Measurements from ENCODE around the gene MMAB. TPM values are rescaled to one million over a fixed set of nuclear protein-coding genes. Genes with fewer than 3 reads are reported as not detected.

Gene MMAB
- total RNA-seq, 1 donor from 2014 or later, result 22.5 TPM

GRCh38 chr12:109587921-109588320 lies 14.6 kb upstream of the MMAB start:
- DNase-seq (ENCODE audit: extremely low read depth, low read depth, low spot score), result no peak

DNA sequence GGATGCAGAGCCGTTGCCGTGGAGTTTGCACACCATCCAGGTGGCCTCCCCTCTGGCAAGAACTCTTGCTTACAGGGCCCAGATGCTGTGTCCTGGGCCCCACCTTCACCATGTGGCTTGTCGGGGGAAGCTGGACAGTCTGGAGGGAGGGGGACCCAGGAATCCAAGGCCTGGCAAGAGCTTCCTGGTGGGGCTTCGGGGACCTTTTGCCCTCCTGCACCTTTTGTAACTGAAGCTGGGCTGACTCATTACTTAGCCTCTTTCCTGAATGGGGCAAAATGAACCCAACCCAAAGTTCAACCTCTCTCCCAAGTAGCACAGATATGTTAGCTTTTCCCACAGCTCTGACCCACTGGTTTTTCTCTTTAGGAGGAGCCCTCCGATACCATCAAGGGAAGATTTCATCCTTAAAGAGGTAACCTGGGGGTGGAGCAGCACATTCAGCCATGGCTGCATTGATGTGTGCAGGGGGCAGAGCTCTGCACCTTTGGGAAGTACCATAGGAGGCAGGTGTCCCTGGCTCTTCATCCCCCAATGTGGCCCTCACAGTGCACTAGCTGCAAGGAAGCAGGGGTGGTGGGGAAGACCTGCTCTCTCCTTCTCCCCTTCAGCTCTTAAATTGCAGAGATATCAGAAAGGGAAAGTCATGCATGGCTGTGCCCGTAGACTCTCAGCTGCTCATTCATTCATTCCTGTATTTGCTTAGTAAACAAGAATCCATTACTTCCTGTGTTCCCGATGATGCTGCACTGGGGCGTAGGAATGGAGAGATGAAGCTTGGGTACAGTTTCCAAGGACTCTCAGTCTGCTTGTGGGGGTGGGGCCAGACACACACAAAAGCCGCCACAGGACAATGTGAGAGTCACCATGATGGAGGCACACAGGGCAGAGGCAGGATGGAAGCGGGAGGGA lies 13.3 kb upstream of the MMAB start:
- DNase-seq (ENCODE audit: extremely low read depth, low read depth, low spot score), result no peak

- DNase-seq (ENCODE audit: extremely low read depth, low read depth, low spot score), result no peak
Measured at GRCh38 chr12:109583733-109584132, 10.4 kb upstream of the MMAB start.

- no peak for DNase-seq (ENCODE audit: extremely low read depth, low read depth, low spot score)
Measured at GRCh38 chr12:109582636-109583035, 9.3 kb upstream of the MMAB start.

DNA sequence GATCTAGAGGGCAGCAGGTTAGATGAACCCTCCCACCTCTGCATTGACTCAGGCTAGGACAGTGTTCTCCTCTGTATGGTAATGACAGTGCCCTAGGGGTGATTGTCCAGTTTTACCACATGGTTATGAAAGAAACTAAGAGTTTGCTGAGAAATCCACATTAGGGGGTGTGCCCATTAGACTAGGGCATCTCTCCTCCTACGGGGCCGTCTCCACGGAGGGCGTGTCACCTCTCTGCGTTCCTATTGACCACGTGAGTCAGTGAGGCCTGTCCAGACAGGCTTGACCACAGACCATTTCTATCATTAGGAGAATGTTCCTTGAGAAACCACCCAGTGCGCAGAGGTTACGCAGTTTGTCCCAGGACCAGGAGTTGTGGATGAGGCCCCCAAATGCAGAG lies 8.6 kb upstream of the MMAB start:
- DNase-seq (ENCODE audit: extremely low read depth, low read depth, low spot score), result no peak

GRCh38 chr12:109581334-109581691 lies 8.0 kb upstream of the MMAB start:
- no peak for DNase-seq (ENCODE audit: extremely low read depth, low read depth, low spot score)

DNA sequence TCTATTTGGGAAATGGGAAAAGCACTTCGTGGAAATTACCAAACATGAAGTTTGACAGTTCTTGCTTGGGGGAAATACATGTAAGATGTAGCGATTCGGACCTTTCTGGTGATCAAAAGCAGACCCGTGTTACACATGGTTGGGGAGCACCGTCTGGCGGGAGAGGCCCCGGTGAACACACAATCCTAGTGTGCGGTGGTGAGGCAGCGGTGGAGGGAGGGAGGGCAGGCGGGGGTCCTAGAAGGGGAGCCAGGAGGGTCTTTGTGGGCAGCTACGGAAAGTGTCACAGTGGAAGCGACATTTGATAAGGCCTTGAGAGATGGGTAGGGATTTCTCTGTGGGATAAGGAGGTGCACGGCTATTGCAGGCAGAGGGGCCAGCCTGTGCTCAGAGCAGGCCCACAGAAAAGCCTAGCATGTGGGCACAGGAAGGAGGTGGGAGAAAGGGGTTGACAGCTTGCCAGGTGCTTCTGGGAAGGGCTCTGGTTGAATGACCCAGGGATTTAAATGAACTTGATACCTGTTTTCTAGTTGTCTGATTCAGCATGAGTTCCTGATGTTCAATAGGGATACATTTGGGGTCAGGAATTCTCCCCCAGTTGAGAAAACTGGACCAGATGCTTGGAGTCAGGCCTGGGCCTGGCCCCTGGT lies 7.5 kb upstream of the MMAB start:
- DNase-seq (ENCODE audit: extremely low read depth, low read depth, low spot score), result no peak

GRCh38 chr12:109580272-109580671 lies 7.0 kb upstream of the MMAB start:
- no peak for DNase-seq (ENCODE audit: extremely low read depth, low read depth, low spot score)

DNA sequence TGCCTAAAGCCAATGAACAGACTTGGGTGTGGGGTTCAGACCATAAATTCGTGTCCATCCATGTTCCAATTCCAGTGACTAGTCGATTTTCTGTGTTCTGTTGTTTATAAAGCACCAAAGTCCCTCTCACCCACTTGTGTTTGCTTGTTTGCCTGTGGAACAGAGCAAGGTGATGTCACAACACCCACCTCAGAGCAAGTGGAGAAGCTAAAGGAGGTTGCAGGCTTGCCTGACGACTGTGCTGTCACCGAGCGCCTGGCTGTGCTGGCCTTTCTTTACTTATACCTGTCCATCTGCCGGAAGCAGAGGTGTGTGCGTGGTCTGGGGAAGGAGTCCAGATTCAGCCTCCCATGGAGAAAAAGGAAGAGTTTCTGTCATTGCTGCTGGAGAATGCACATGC lies 6.3 kb upstream of the MMAB start:
- DNase-seq (ENCODE audit: extremely low read depth, low read depth, low spot score), result no peak

- DNase-seq (ENCODE audit: extremely low read depth, low read depth, low spot score), result no peak
Measured at GRCh38 chr12:109578330-109578927, 5.1 kb upstream of the MMAB start.

DNA sequence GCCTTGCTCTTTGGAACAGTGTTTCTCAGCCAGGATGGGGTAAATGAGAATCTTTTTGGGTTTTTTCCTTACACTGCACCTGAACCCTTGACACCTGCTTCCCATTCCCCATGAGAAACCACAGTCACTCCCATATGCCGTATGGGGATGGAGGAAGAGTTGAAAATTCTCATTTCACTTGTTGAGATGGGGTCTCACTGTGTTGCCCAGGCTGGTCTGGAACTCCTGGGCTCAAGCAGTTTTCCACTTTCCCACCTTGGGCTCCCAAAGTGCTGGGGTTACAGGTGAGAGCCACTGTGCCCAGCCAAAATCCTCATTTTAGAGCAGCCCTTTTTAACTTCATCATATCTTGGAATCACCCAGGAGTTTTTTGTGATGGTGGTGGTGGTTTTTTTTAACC lies 4.0 kb upstream of the MMAB start:
- no peak for DNase-seq (ENCODE audit: extremely low read depth, low read depth, low spot score)

DNA sequence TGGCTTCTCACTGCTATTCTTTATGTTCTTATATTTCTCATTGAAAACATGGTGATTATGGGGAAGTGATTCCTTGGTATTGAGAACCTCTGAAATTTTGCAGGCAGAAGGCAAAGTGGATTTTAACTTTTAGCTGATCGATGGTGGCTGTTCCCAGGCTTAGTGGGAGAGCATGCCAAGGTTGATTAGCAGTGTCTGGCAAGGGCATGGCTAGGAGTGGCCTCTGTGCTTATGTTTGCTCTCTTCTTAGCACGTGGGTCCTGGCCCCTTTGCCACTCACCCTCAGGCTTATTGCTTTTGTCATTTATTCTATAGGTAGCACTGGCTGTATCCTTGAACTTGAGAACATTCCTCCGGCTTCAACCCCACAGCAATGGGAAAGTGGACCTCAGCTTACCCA lies 2.4 kb upstream of the MMAB start:
- no peak for DNase-seq (ENCODE audit: extremely low read depth, low read depth, low spot score)

DNA sequence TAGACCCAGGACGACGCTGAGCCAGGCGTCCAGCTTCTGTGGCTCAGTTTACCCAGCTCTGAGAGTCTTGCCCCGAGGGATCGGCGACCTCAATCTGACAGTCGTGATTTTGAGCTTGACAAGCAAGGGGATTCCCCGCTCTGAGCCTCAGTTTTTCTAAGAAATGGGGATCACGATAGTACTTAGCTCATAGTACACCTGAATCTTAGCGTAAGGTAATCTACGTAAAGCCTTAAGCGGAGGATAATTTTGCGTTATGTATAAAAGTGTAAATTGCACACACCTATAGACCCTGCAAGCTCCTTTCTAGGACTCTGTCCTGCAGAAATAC lies 575 bp upstream of the MMAB start:
- DNase-seq (ENCODE audit: extremely low read depth, low read depth, low spot score), result no peak

GRCh38 chr12:109572506-109572845 lies 828 bp downstream of the MMAB start:
- DNase-seq (ENCODE audit: extremely low read depth, low read depth, low spot score), result no peak

DNA sequence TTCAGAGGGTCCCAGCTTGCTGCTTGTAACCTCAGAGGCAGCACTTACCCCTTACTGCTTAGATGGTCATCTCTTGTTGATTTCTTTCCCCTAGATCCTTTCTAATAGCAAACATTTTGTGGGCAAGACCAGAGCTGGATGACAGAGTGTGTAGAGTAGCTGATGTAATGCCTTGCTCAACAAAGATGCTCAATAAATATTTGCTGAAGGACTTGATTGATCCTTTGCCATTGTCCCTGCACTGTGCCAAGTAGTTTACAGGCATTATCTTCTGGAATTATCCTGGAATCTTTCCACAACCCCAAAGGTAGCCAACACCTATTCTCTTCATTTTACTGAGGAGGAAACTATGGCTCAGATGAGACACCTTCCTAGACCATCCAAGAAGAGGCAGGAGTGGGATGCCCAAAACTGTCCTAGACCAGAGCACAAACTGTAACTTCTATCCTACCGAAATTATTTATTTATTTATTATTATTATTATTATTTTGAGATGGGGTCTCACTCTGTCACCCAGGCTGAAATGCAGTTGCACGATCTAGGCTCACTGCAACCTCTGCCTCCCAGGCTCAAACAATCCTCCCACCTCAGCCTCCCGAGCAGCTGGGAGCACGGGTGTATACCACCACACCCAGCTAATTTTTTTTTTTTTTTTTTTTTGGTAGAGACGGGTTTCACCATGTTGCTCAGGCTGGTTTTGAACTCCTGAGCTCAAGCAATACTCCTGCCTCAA lies 1.4 kb downstream of the MMAB start:
- DNase-seq (ENCODE audit: extremely low read depth, low read depth, low spot score), result no peak

GRCh38 chr12:109568486-109568885 lies 4.8 kb downstream of the MMAB start:
- DNase-seq (ENCODE audit: extremely low read depth, low read depth, low spot score), result no peak

DNA sequence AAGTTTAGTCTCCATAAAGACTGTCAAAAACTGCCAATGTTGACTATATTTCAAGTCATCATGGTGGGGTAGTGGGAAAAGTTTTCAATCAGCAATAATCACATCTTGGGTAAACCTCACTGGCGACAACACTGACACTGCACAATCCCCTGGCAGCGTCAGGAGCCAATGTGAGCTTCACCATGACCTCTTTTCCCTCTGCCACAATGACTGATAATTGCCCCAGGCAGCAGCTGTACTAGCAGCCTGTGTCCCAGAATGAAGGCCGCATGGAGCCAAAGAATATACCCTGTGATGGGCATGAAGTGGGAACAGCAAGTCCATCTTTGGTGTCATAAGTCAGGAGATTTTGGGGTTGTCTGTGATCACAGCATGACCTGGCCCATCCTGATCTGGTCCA lies 5.3 kb downstream of the MMAB start:
- DNase-seq (ENCODE audit: extremely low read depth, low read depth, low spot score), result no peak

- DNase-seq (ENCODE audit: extremely low read depth, low read depth, low spot score), result no peak
Measured at GRCh38 chr12:109567296-109567695, 6.0 kb downstream of the MMAB start.

DNA sequence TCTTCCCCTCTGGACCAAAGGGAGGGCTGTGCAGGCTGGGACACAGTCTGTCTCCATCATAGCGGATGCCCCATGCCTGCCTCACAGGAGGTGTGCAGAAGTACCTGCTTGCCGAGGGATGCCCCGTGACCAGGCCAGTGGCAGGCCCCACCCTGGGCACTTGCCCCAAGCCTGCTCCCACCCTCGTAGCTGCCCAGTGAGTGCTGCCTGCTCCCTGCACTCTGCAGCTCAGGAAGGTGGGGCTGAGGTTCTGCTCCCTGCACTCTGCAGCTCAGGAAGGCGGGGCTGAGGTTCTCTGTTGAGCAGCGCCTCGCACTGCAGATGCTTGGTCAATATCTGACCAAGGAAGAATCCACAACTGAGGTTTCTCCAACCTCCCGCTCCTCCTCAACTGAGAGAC lies 6.9 kb downstream of the MMAB start:
- DNase-seq (ENCODE audit: extremely low read depth, low read depth, low spot score), result no peak

GRCh38 chr12:109563291-109564284 lies 9.7 kb downstream of the MMAB start:
- no peak for DNase-seq (ENCODE audit: extremely low read depth, low read depth, low spot score)
